Immature natural killer cell (primary cell): ENCODE measurements around the gene DBT. TPM values are rescaled to one million over a fixed set of nuclear protein-coding genes. Genes with fewer than 3 reads are reported as not detected.
A peak's percentile ranks its signal among the peaks of the same experiment; 100 is the strongest.

Experiments used
- DNase-seq, 3 donors: peaks; one replicate each; pipeline ENCODE4 v3.0.0; 2022; ENCODE audit warnings: mixed read lengths in 1 of 3
- H3K27ac Mint-ChIP-seq, 6 donors: one replicate each; pipeline ENCODE4 v1.8.0; 2020; ENCODE audit warnings: mixed read lengths in 6 of 6, mild to moderate bottlenecking in 5 of 6, inconsistent platforms in 4 of 6, moderate library complexity in 3 of 6
- H3K27me3 Mint-ChIP-seq, 3 donors: one replicate each; pipeline ENCODE4 v1.8.0; 2020 to 2021; ENCODE audit warnings: low read depth in 3 of 3, mild to moderate bottlenecking in 3 of 3, mixed read lengths in 3 of 3, moderate library complexity in 3 of 3, inconsistent platforms in 1 of 3
- H3K36me3 Mint-ChIP-seq, 3 donors: one replicate each; pipeline ENCODE4 v1.8.0; 2020; ENCODE audit warnings: mixed read lengths in 3 of 3, inconsistent platforms in 2 of 3, mild to moderate bottlenecking in 2 of 3
- H3K4me1 Mint-ChIP-seq, 2 donors: one replicate each; pipeline ENCODE4 v1.8.0; 2020; ENCODE audit warnings: inconsistent platforms in 2 of 2, mild to moderate bottlenecking in 2 of 2, mixed read lengths in 2 of 2, moderate library complexity in 1 of 2
- H3K4me3 Mint-ChIP-seq, 5 donors: one replicate each; pipeline ENCODE4 v1.8.0; 2020; ENCODE audit warnings: mild to moderate bottlenecking in 5 of 5, mixed read lengths in 5 of 5, inconsistent platforms in 3 of 5, moderate library complexity in 3 of 5
- H3K9me3 Mint-ChIP-seq, 6 donors: one replicate each; pipeline ENCODE4 v1.8.0; 2020; ENCODE audit warnings: mild to moderate bottlenecking in 6 of 6, mixed read lengths in 6 of 6, inconsistent platforms in 4 of 6, moderate library complexity in 3 of 6
- polyA plus RNA-seq, 3 donors: library from polyadenylated mRNA; unstranded; fragments of 300-500 nt; fragmentation: Illumina TruSeq; gene quantifications; one replicate each; pipeline ENCODE4 v1.2.3, GENCODE V29; 2021

Gene DBT
- polyA plus RNA-seq, 3 donors from 2014 or later, result 0.43 to 7.0 (median 3.5) TPM

DNA sequence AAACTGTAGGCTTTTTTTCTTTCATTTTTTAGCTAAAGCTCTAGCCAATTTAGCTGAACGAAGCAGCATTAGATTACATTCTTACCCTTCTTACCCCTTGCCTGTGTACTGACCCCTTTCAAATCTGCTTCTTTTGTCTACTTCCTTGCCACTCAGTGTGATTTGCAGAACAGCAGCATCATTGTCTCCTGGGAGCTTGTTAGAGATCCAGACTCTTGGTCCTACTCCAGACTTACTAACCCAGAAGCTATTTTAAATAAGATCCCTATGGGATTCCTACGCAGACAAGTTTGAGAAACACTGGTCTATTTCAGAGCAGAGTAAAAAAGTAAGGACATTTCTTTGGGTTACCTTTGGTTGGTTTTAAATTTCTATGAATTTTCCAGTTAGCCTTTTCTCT lies 85.4 kb downstream of the DBT start:
- no peak for DNase-seq
- H3K4me1 Mint-ChIP-seq, result no peaks in the 10 kb centered on the region
- H3K27me3 Mint-ChIP-seq, result peaks cover 0 to 4% (median 0%) of the 10 kb centered on the region in 3 donors
- no peaks in the 10 kb centered on the region for H3K9me3 Mint-ChIP-seq
- H3K4me3 Mint-ChIP-seq, result no peak overlapping the region
- no peak overlapping the region for H3K27ac Mint-ChIP-seq
- H3K36me3 Mint-ChIP-seq, result peaks cover 0 to 13% (median 3%) of the 10 kb centered on the region in 3 donors

- peaks cover 0 to 4% (median 0%) of the 10 kb centered on the region in 3 donors for H3K27me3 Mint-ChIP-seq
- DNase-seq, result no peak
- H3K4me3 Mint-ChIP-seq, result no peak overlapping the region
Measured at GRCh38 chr1:100162881-100163280, 86.8 kb downstream of the DBT start.

GRCh38 chr1:100152271-100152670 lies 97.4 kb downstream of the DBT start:
- Mint-ChIP-seq H3K27me3 (peaks cover 0 to 1% (median 0%) of the 10 kb centered on the region in 3 donors), H3K27ac (peak overlapping the region in 3 of 6 donors; percentile 25 to 80 (median 71))

More at GRCh38 chr1:100162881-100163280, 86.8 kb downstream of the DBT start:
- no peak overlapping the region for H3K27ac Mint-ChIP-seq
- no peaks in the 10 kb centered on the region for H3K4me1 Mint-ChIP-seq
- H3K9me3 Mint-ChIP-seq, result no peaks in the 10 kb centered on the region
- peaks cover 0 to 13% (median 3%) of the 10 kb centered on the region in 3 donors for H3K36me3 Mint-ChIP-seq

GRCh38 chr1:100151679-100152078 lies 98.0 kb downstream of the DBT start:
- no peak for DNase-seq
- H3K27me3 Mint-ChIP-seq, result peaks cover 0 to 1% (median 0%) of the 10 kb centered on the region in 3 donors
- H3K4me3 Mint-ChIP-seq, result no peak overlapping the region
- peak overlapping the region in 1 of 6 donors; percentile 51 for H3K27ac Mint-ChIP-seq
- peaks cover 10 to 19% (median 15%) of the 10 kb centered on the region in 3 donors for H3K36me3 Mint-ChIP-seq
- H3K4me1 Mint-ChIP-seq, result peaks cover 0 to 5% of the 10 kb centered on the region in 2 donors
- H3K9me3 Mint-ChIP-seq, result no peaks in the 10 kb centered on the region

More at GRCh38 chr1:100152271-100152670, 97.4 kb downstream of the DBT start:
- DNase-seq, result no peak
- no peak overlapping the region for H3K4me3 Mint-ChIP-seq
- no peaks in the 10 kb centered on the region for H3K9me3 Mint-ChIP-seq
- peaks cover 0 to 5% of the 10 kb centered on the region in 2 donors for H3K4me1 Mint-ChIP-seq
- H3K36me3 Mint-ChIP-seq, result peaks cover 10 to 17% (median 12%) of the 10 kb centered on the region in 3 donors

GRCh38 chr1:100147875-100148274 lies 101.8 kb downstream of the DBT start:
- H3K27me3 Mint-ChIP-seq, result peaks cover 0 to 1% (median 0%) of the 10 kb centered on the region in 3 donors
- peaks cover 0 to 5% of the 10 kb centered on the region in 2 donors for H3K4me1 Mint-ChIP-seq
- peak overlapping the region in 1 of 6 donors; percentile 63 for H3K27ac Mint-ChIP-seq
- DNase-seq, result no peak
- no peak overlapping the region for H3K4me3 Mint-ChIP-seq
- peaks cover 21 to 37% (median 33%) of the 10 kb centered on the region in 3 donors for H3K36me3 Mint-ChIP-seq
- no peaks in the 10 kb centered on the region for H3K9me3 Mint-ChIP-seq

GRCh38 chr1:100146958-100147357 lies 102.7 kb downstream of the DBT start:
- DNase-seq, result no peak
- peaks cover 28 to 45% (median 40%) of the 10 kb centered on the region in 3 donors for H3K36me3 Mint-ChIP-seq
- no peaks in the 10 kb centered on the region for H3K4me1 Mint-ChIP-seq
- no peak overlapping the region for H3K27ac Mint-ChIP-seq
- H3K4me3 Mint-ChIP-seq, result no peak overlapping the region
- H3K9me3 Mint-ChIP-seq, result no peaks in the 10 kb centered on the region
- peaks cover 0 to 1% (median 0%) of the 10 kb centered on the region in 3 donors for H3K27me3 Mint-ChIP-seq

DNA sequence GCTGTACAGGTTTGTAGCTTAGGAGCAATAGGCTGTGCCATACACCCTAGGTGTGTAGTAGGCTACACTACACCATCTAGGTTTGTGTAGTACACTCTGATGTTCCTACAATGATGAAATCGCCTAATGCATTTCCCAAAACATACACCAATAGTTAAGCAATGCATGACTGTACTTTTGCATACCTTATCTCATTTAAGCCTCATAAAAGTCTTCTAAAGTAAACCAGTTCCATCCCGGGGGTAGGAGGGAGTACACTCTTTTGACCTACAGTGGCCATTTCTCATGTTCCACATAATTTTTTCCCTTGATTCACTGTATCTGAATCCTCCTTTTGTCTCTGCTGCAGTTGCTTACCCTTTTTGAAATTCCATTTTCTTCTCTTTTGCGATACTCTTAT lies 104.5 kb downstream of the DBT start:
- H3K9me3 Mint-ChIP-seq, result no peaks in the 10 kb centered on the region
- H3K27ac Mint-ChIP-seq, result peak overlapping the region in 1 of 6 donors; percentile 5
- no peak overlapping the region for H3K4me3 Mint-ChIP-seq
- H3K36me3 Mint-ChIP-seq, result peaks cover 29 to 50% (median 46%) of the 10 kb centered on the region in 3 donors
- peaks cover 0 to 1% (median 0%) of the 10 kb centered on the region in 3 donors for H3K27me3 Mint-ChIP-seq
- no peaks in the 10 kb centered on the region for H3K4me1 Mint-ChIP-seq
- DNase-seq, result no peak

- no peak for DNase-seq
- Mint-ChIP-seq H3K9me3 (no peaks in the 10 kb centered on the region), H3K4me1 (no peaks in the 10 kb centered on the region), H3K27me3 (no peaks in the 10 kb centered on the region), H3K36me3 (peaks cover 24 to 56% (median 46%) of the 10 kb centered on the region in 3 donors), H3K4me3 (no peak overlapping the region), H3K27ac (peak overlapping the region in 1 of 6 donors; percentile 36)
Measured at GRCh38 chr1:100142343-100142742, 107.3 kb downstream of the DBT start.

DNA sequence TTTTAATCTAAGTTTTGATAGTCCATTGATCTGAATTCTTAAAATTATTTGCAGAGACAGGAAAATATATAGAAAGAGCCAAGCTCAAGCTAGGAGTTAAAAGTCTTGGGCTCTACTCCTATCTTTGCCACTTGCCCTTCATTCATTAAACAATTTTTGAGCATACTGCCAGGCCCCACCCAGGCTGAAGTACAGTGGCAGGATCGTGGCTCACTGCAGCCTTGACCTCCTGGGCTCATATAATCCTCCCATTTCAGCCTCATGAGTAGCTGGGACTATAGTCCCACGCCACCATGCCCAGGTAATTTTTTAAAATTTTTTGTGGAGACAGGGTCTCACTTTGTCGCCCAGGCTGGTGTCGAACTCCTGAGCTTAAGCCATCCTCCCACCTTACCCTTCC lies 108.4 kb downstream of the DBT start:
- H3K27me3 Mint-ChIP-seq, result no peaks in the 10 kb centered on the region
- no peaks in the 10 kb centered on the region for H3K9me3 Mint-ChIP-seq
- no peak overlapping the region for H3K27ac Mint-ChIP-seq
- peaks cover 24 to 53% (median 43%) of the 10 kb centered on the region in 3 donors for H3K36me3 Mint-ChIP-seq
- H3K4me3 Mint-ChIP-seq, result no peak overlapping the region
- H3K4me1 Mint-ChIP-seq, result no peaks in the 10 kb centered on the region
- DNase-seq, result no peak

- Mint-ChIP-seq H3K4me3 (no peak overlapping the region), H3K36me3 (peaks cover 12 to 37% (median 19%) of the 10 kb centered on the region in 3 donors), H3K9me3 (no peaks in the 10 kb centered on the region), H3K27ac (peak overlapping the region in 1 of 6 donors; percentile 35), H3K27me3 (peaks cover 6 to 7% (median 6%) of the 10 kb centered on the region in 3 donors), H3K4me1 (peaks cover 19 to 31% of the 10 kb centered on the region in 2 donors)
- no peak for DNase-seq
Measured at GRCh38 chr1:100137602-100138001, 112.0 kb downstream of the DBT start.

Other genes with a start within 250 kb of the DBT start
- gene SASS6, start 116.9 kb downstream of the DBT start, polyA plus RNA-seq, result 1 to 10 TPM; 1.2 to 3.1 (median 1.8) TPM
- gene TRMT13, start 116.7 kb downstream of the DBT start, polyA plus RNA-seq, result 1 to 10 TPM; 2.2 to 7.6 (median 5.1) TPM
- not detected for gene LRRC39, start 71.6 kb downstream of the DBT start, polyA plus RNA-seq
- gene RTCA, start 16.4 kb upstream of the DBT start, polyA plus RNA-seq, result 10 to 100 TPM; 14.7 to 28.4 (median 27.5) TPM
- gene CDC14A, start 102.7 kb upstream of the DBT start, polyA plus RNA-seq, result 10 to 100 TPM in 2 of 3 donors, 1 to 10 TPM in 1; 5.8 to 15.4 (median 10.9) TPM